ENCODE measurements around the gene UGT2B11.
"Not testable (repeated sequence)": the region's sequence is repeated elsewhere in the genome, so short reads cannot be mapped to it uniquely, and the experiment has no call there.

The UGT2B11 gene

DNA sequence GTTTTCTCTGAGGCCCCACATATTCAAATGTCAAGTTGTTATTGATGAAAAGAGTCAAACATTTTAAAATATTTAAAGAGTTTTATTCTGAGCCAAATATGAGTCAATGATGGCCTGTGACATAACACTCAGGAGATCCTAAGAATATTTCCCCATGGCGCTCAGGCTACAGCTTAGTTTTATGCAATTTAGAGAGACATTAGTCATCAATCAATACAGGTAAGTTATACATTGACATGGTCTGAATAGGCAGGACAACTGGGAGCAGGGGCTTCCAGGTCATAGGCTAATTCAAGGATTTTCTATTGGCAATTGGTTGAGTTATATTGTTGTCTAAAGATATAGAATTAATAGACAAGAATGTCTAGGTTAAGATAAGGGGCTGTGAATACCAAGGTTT is 34.7 kb downstream of the UGT2B11 start:
- H3K27me3 ChIP-seq; H3K27ac ChIP-seq; DNase-seq; H3K9me3 ChIP-seq; H3K4me1 ChIP-seq; intact Hi-C loops (cut with DNase I; ENCODE audit: low total_unique reads); H3K36me3 ChIP-seq; H3K4me3 ChIP-seq: not testable (repeated sequence)

DNA sequence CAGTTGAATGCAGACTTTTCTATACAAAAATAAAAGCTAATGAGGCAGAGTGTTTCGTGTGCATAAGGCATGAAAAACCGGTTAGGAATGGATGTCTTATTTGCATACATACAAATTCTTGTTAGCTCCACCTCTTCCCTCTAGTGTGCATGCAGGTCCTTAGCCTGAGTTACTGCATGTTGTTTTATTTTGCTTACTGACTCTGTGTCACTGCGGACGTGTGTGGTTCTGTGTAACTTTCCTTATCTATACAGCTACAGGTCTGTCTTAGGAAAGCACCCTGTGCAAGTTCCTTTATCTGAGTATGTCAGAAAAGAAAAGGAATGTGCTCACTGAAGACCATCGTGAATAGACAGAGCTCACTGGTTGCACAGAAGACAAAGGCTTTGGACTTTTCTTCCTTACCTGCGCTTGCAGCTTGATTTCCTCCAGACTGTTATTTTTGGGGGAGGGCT is 35.8 kb downstream of the UGT2B11 start:
- H3K9me3 ChIP-seq; DNase-seq; H3K4me1 ChIP-seq; intact Hi-C loops (cut with DNase I; ENCODE audit: low total_unique reads); H3K36me3 ChIP-seq; H3K27ac ChIP-seq; H3K4me3 ChIP-seq; H3K27me3 ChIP-seq: not testable (repeated sequence)

DNA sequence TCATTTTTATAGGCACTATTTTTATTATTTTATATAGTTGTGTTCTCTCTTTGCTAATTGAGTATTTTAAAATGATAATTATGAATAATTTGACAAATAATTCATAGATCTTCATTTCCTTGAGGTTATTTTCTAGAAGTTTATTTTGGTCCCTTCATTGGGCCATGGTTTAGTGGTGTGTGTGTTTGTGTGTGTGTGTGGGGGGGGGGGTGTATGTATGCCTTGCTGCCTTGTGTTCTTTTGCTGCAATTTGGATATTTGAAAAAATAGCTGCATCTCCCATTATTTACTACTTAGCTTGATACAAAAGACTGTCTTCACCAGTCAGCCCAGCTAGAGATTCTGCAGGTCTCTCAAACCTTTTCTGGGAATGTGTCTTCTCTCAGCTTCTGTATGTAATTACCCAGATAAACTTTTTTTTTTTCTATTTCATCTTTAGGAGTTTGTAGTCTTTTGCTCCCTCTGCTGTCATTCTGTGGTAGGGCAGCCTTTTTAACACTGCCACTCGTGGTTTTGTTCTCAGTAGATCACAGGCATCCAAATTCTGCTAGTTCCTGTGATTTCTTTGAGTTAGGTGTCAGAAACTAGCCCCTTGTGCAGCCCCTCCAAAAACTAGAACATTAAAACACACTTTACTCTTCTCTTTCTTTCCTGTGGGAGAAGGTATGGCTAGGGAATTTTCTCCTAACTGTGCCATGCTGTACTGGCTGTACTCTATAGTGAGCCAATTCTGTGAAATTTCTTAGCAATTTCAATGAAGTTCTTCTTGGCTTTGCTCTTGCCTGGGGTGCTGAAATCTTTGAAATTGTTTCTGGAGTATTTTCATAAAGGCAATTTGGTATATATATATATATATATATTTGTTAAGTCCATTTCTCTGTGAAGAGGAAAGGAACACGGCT is 44.1 kb downstream of the UGT2B11 start:
- H3K27me3 ChIP-seq; H3K4me3 ChIP-seq; H3K27ac ChIP-seq; intact Hi-C loops (cut with DNase I; ENCODE audit: low total_unique reads); DNase-seq; H3K4me1 ChIP-seq; H3K36me3 ChIP-seq; H3K9me3 ChIP-seq: not testable (repeated sequence)

DNA sequence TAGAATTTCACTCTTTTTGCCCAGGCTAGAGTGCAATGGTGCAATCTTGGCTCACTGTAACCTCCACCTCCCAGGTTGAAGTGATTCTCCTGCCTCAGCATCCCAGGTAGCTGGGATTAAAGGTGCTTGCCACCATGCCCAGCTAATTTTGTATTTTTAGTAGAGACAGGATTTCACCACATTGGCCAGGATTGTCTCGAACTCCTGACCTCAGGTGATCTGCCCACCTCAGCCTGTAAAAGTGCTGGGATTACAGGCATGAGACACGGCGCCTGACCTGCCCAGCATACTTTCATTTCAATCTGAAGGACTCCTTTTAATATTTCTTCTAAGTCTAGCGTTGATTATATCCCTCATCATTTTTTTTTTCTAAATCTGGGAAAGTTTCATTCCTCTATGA is 45.4 kb downstream of the UGT2B11 start:
- H3K4me3 ChIP-seq; intact Hi-C loops (cut with DNase I; ENCODE audit: low total_unique reads); DNase-seq; H3K27ac ChIP-seq; H3K36me3 ChIP-seq; H3K9me3 ChIP-seq; H3K4me1 ChIP-seq; H3K27me3 ChIP-seq: not testable (repeated sequence)

DNA sequence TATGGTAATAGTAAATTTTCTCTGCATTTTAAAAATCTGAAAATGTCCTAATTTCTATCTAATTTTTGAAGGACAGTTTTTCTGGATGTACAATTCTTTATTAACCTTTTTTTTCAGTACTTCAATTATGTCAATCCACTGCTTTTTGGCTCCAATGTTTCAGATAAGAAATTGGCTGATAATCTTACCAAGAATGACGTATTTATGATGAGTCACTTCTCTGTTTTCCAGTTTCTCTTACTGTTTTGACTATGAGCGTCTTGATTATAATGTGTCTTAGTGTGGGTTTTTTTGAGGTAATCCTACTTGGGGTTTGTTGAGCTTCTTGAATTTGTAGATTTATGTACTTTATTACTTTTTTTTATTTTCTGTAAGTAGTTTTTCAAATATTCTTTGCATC is 47.2 kb downstream of the UGT2B11 start:
- no peak overlapping the region for H3K4me3 ChIP-seq
- H3K4me1 ChIP-seq = no peaks in the 10 kb centered on the region
- no peaks in the 10 kb centered on the region for H3K36me3 ChIP-seq
- no peaks in the 10 kb centered on the region for H3K9me3 ChIP-seq
- H3K27me3 ChIP-seq = no peaks in the 10 kb centered on the region
- TF ChIP-seq, protein P1, sequence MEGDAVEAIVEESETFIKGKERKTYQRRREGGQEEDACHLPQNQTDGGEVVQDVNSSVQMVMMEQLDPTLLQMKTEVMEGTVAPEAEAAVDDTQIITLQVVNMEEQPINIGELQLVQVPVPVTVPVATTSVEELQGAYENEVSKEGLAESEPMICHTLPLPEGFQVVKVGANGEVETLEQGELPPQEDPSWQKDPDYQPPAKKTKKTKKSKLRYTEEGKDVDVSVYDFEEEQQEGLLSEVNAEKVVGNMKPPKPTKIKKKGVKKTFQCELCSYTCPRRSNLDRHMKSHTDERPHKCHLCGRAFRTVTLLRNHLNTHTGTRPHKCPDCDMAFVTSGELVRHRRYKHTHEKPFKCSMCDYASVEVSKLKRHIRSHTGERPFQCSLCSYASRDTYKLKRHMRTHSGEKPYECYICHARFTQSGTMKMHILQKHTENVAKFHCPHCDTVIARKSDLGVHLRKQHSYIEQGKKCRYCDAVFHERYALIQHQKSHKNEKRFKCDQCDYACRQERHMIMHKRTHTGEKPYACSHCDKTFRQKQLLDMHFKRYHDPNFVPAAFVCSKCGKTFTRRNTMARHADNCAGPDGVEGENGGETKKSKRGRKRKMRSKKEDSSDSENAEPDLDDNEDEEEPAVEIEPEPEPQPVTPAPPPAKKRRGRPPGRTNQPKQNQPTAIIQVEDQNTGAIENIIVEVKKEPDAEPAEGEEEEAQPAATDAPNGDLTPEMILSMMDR (IDR thresholded peaks at IDR 0.05) = no peak
- no peak overlapping the region for H3K27ac ChIP-seq
- no peak for DNase-seq
- intact Hi-C loops (cut with DNase I; ENCODE audit: low total_unique reads) = no loop called here

DNA sequence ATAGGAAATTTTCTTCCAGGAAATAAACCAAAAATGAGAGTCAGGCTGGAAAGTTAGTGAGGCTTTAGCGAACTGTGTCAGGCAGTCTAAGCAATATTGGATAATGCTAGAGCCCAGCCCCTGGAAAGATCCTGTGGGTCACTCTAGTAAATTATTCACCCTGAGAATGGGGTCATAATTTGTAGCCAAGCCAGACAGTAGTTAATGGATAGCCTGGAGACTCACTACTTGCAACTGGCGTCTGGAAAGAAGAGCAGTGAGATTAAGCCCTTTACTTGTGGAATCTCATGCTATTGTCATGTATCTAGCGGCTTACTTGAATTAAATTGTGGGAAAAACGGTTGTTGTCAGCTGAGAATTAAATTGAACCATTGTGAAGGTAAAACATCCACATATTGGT is 48.2 kb downstream of the UGT2B11 start:
- DNase-seq; H3K4me3 ChIP-seq; H3K27me3 ChIP-seq; intact Hi-C loops (cut with DNase I; ENCODE audit: low total_unique reads); H3K36me3 ChIP-seq; H3K9me3 ChIP-seq; H3K4me1 ChIP-seq; H3K27ac ChIP-seq: not testable (repeated sequence)

DNA sequence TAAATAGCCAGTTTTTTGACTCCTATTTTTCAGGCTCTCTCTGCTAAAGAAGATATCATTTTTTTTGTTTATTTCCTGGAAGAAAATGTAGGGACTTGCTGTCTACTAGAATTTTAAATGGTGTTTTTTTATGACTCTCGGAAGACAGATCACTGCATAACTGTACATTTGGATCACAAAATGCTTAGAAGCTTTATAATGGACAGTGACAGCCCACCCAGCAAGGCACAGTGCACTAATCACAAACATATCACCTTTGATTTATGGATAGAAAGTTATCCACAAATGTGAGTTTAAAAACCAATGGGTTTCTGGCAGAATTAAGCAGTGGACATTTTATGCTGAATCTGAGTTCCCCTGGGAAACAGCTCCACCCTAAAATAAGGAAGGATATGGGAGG is 48.8 kb downstream of the UGT2B11 start:
- H3K4me3 ChIP-seq; H3K36me3 ChIP-seq; intact Hi-C loops (cut with DNase I; ENCODE audit: low total_unique reads); H3K27me3 ChIP-seq; H3K27ac ChIP-seq; DNase-seq; H3K9me3 ChIP-seq; H3K4me1 ChIP-seq: not testable (repeated sequence)

DNA sequence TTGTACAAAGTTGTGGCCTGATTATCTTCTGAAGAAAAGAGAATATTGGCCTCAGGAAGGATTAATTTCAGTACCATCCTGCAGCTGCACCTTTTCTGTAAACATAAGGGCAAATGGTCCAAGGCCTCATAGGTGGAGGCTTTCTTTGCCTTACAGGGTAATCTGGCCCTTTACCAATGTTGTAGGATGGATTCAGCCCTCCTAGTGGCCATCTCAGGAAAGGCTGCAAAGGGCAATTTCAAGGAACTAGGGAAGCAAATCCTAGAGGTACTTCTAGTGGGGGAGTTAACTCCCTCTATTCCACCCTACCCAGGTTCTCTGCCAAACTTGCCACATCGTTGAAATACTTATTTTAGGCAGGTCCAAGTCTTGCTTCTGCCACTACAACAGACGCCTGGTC is 57.6 kb downstream of the UGT2B11 start:
- no peak overlapping the region for H3K27ac ChIP-seq
- no peaks in the 10 kb centered on the region for H3K9me3 ChIP-seq
- TF ChIP-seq, protein P1 (IDR thresholded peaks at IDR 0.05) = no peak
- no peak for DNase-seq
- H3K4me1 ChIP-seq = no peaks in the 10 kb centered on the region
- H3K36me3 ChIP-seq = no peaks in the 10 kb centered on the region
- H3K4me3 ChIP-seq = no peak overlapping the region
- intact Hi-C loops (cut with DNase I; ENCODE audit: low total_unique reads) = no loop called here
- no peaks in the 10 kb centered on the region for H3K27me3 ChIP-seq

DNA sequence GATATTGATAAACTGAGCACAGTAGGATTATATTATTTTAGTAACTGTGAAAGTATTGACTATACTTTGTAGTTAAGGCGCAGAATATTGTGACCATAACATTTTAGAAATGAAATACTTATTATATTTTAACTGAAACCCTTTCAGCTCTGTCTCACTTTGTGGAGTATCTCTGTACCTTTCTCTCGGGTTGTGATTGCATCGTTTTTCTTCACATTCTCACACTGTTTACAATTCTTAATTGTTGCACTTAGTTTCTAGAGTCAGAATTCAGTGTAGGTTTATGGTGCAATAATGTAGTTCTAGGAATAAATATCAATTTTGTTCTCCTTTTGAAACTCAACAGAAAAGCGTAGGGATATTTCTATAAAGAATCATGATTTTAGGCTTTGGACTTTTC is 60.5 kb downstream of the UGT2B11 start:
- DNase-seq = no peak
- TF ChIP-seq, protein P1 (IDR thresholded peaks at IDR 0.05) = no peak
- no peaks in the 10 kb centered on the region for H3K4me1 ChIP-seq

More for the DNA sequence above, 60.5 kb downstream of the UGT2B11 start:
- no peaks in the 10 kb centered on the region for H3K27me3 ChIP-seq
- no peaks in the 10 kb centered on the region for H3K9me3 ChIP-seq
- H3K27ac ChIP-seq = no peak overlapping the region
- no peaks in the 10 kb centered on the region for H3K36me3 ChIP-seq
- intact Hi-C loops (cut with DNase I; ENCODE audit: low total_unique reads) = no loop called here
- H3K4me3 ChIP-seq = no peak overlapping the region
